Endothelial cell of umbilical vein (primary cell): Measurements from ENCODE around the gene DENND1A. TPM values are rescaled to one million over a fixed set of nuclear protein-coding genes. Genes with fewer than 3 reads are reported as not detected.

Experiments
- BruUV-seq: library from RNA; stranded (reverse); fragments of 400-500 nt; replicated peaks from 2 replicates; lab custom pipeline; 2021; lab: Mats Ljungman, UMichigan
- CTCF ChIA-PET: fragments of 300-600, 350-600 bp; sonication (Branson Sonifier 250); formaldehyde crosslinking; loops from one replicate; lab custom pipeline; 2021; ENCODE audit warnings: antibody characterized with exemption, inconsistent platforms; lab: Charles Lee
- POLR2A ChIA-PET: fragments of 300-600, 350-600 bp; sonication (Branson Sonifier 250); formaldehyde crosslinking; loops from one replicate; lab custom pipeline; 2021; ENCODE audit warnings: antibody characterized with exemption, inconsistent platforms; lab: Charles Lee
- DNase-seq: peaks from one replicate; pipeline ENCODE4 v3.0.0-alpha.2; 2011; ENCODE audit warnings: low read depth, low spot score
- FAIRE-seq: peaks from 2 replicates; lab custom pipeline; 2011; peaks lifted over from hg19 to GRCh38; lab: Jason Lieb, UNC
- H2AFZ ChIP-seq: 2 replicates; pipeline ENCODE4 v1.6.0; 2012; ENCODE audit warnings: low read depth, low read length, control low read depth, inconsistent platforms
- H3K27ac ChIP-seq: 2 replicates; pipeline ENCODE4 v1.5.1; 2011; ENCODE audit warnings: low read depth, mild to moderate bottlenecking, control low read depth, low read length, moderate library complexity; ENCODE audit not compliant: insufficient read depth
- H3K27me3 ChIP-seq, 2 experiments: 2 replicates each; pipeline versions ENCODE4 v1.6.0 to v1.6.1; 2011; ENCODE audit warnings: low read length in 2 of 2, mixed read lengths in 1 of 2; ENCODE audit not compliant: control insufficient read depth in 2 of 2, insufficient read depth in 2 of 2
- H3K36me3 ChIP-seq, 2 experiments: 2 replicates in 1 of 2; 3 replicates in 1 of 2; pipeline ENCODE4 v1.5.1; 2011; ENCODE audit warnings: low read length in 2 of 2, mild to moderate bottlenecking in 1 of 2, moderate library complexity in 1 of 2; ENCODE audit not compliant: control insufficient read depth in 2 of 2, insufficient read depth in 2 of 2; ENCODE audit errors: extremely low read depth in 1 of 2
- H3K4me1 ChIP-seq: 3 replicates; pipeline ENCODE4 v1.5.1; 2011; ENCODE audit warnings: mild to moderate bottlenecking, low read length; ENCODE audit not compliant: control insufficient read depth, insufficient read depth; ENCODE audit errors: extremely low read depth
- H3K4me2 ChIP-seq: 2 replicates; pipeline ENCODE4 v1.6.1; 2011; ENCODE audit warnings: low read length, control low read depth, mixed read lengths; ENCODE audit not compliant: insufficient read depth
- H3K4me3 ChIP-seq, 3 experiments: fragments of 200-600 bp in 1 of 3; sonication (generic), shearing (Covaris generic) in 1 of 3; replicated peaks in 1 of 3; 2 replicates each; pipeline ENCODE4 v1.5.1; 2011 to 2016; ENCODE audit warnings: control low read depth in 3 of 3, low read length in 3 of 3, mild to moderate bottlenecking in 2 of 3, inconsistent platforms in 1 of 3, low read depth in 1 of 3, moderate library complexity in 1 of 3; ENCODE audit not compliant: insufficient read depth in 1 of 3
- H3K79me2 ChIP-seq: 2 replicates; pipeline ENCODE4 v1.6.0; 2012; ENCODE audit warnings: low read length, inconsistent platforms; ENCODE audit not compliant: control insufficient read depth, insufficient read depth
- H3K9ac ChIP-seq: replicated peaks from 2 replicates; pipeline ENCODE3; 2011; ENCODE audit warnings: low read length, control low read depth; ENCODE audit not compliant: insufficient read depth; ENCODE audit errors: extremely low read depth
- H3K9me1 ChIP-seq: replicated peaks from 3 replicates; pipeline ENCODE4 v1.6.0; 2011; ENCODE audit warnings: mild to moderate bottlenecking, low read length; ENCODE audit not compliant: control insufficient read depth, insufficient read depth; ENCODE audit errors: extremely low read depth
- H3K9me3 ChIP-seq: replicated peaks from 2 replicates; pipeline ENCODE4 v1.5.1; 2012; ENCODE audit warnings: low read length, inconsistent platforms; ENCODE audit not compliant: control insufficient read depth, insufficient read depth
- H4K20me1 ChIP-seq: replicated peaks from 2 replicates; pipeline ENCODE3; 2011; ENCODE audit warnings: mild to moderate bottlenecking, low read length; ENCODE audit not compliant: control insufficient read depth, insufficient read depth; ENCODE audit errors: extremely low read depth
- EZH2 ChIP-seq: IDR thresholded peaks from 2 replicates; pipeline ENCODE4 v1.6.1; 2012; ENCODE audit warnings: borderline replicate concordance, low read depth, mild to moderate bottlenecking, moderate library complexity, low read length, inconsistent platforms; ENCODE audit not compliant: severe bottlenecking
- FOS ChIP-seq: IDR thresholded peaks from 2 replicates; pipeline ENCODE4 v1.6.1; 2011; ENCODE audit warnings: mild to moderate bottlenecking, low read length, moderate library complexity, borderline replicate concordance; ENCODE audit not compliant: insufficient read depth
- GATA2 ChIP-seq: IDR thresholded peaks from 2 replicates; pipeline ENCODE4 v1.7.0; 2011; ENCODE audit warnings: low read depth, mild to moderate bottlenecking, moderate library complexity, mixed read lengths, low read length; ENCODE audit not compliant: insufficient read length, insufficient read depth
- JUN ChIP-seq: IDR thresholded peaks from 2 replicates; pipeline ENCODE4 v1.6.1; 2011; ENCODE audit warnings: borderline replicate concordance, low read depth; ENCODE audit not compliant: insufficient read length, insufficient read depth
- MYC ChIP-seq: IDR thresholded peaks from one replicate; pipeline ENCODE4 v1.6.1; 2011; ENCODE audit warnings: mild to moderate bottlenecking, low read depth, low read length
- POLR2A ChIP-seq: IDR thresholded peaks from 2 replicates; pipeline ENCODE4 v1.6.1; 2012; ENCODE audit warnings: low read depth, mild to moderate bottlenecking, control low read depth, low read length
- POLR2AphosphoS5 ChIP-seq: IDR thresholded peaks from 2 replicates; pipeline ENCODE4 v1.6.1; 2012; ENCODE audit warnings: low read depth, mild to moderate bottlenecking, control low read depth, low read length, moderate library complexity; ENCODE audit not compliant: insufficient read depth
- dilution Hi-C: fragments of 300-500 bp; cut with MboI; formaldehyde crosslinking; loops from one replicate; pipeline ENCODE4 v1.15.0; 2019; ENCODE audit warnings: low sequenced_read_pairs; ENCODE audit not compliant: extremely low pct_ligation_motif_present
- intact Hi-C: fragments of 100-400 bp; cut with micrococcal nuclease; formaldehyde crosslinking; loops from one replicate; pipeline ENCODE4 v1.10.0; 2022
- polyA plus RNA-seq, 4 experiments: library from polyadenylated mRNA; depleted of rRNA in 3 of 4; stranded (reverse) in 3 of 4; unstranded in 1 of 4; fragments of >200 nt; gene quantifications; 2 replicates each; pipeline versions ENCODE4 v1.2.1 to v1.2.3, GENCODE V29; 2011 to 2012; ENCODE audit warnings: missing spikeins in 1 of 4
- total RNA-seq: library from RNA; stranded (reverse); gene quantifications from 2 replicates; pipeline ENCODE4 v1.2.3, GENCODE V29; 2021
- TF ChIP-seq, protein P1 (sequence below), 2 donors: IDR thresholded peaks; 1 replicate in 1 of 2; 2 replicates in 1 of 2; pipeline ENCODE4 v1.5.1; 2011; ENCODE audit warnings: low read length in 2 of 2, mild to moderate bottlenecking in 2 of 2, moderate library complexity in 2 of 2, control low read depth in 1 of 2, inconsistent platforms in 1 of 2, low read depth in 1 of 2; ENCODE audit not compliant: insufficient read depth in 1 of 2; ENCODE audit errors: extremely low read depth in 1 of 2
- TF ChIP-seq, protein P2 (sequence below): IDR thresholded peaks from 2 replicates; pipeline ENCODE4 v1.6.1; 2011; ENCODE audit not compliant: insufficient read depth, insufficient read length

Gene DENND1A
- total and polyA plus RNA-seq, 2 donors (not counting 3 experiments of a cell fraction or from before 2014, with no cell fraction given): 18.5 to 24.5 TPM

DNA sequence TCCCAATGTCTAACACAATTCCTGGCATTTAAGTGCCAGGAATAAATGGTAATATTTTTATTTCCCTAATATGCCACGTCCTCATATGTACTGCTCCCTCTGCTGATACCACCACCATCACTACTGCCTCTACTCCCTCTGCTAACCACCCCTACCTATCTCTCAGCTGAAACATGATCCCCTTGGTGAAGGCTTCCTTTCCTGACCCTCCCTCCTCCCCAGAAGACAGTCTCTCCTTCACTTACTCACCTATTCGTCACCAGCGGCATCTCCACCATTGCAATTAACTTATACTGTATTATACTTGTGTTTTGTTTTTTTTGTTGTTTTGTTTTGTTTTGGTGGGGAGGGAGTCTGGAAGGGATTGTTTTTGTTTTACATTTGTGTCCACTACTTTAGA is 4.8 kb downstream of the DENND1A start:
- H4K20me1 ChIP-seq: peaks cover 3% of the 10 kb centered on the region
- peaks cover 2% of the 10 kb centered on the region for H3K9me1 ChIP-seq
- H3K27me3 ChIP-seq: no peaks in the 10 kb centered on the region
- H3K9ac ChIP-seq: no peak overlapping the region
- no TSS peak for BruUV-seq
- no peaks in the 10 kb centered on the region for H3K36me3 ChIP-seq
- TF ChIP-seq EZH2: no peak
- no peak for TF ChIP-seq GATA2
- TF ChIP-seq POLR2AphosphoS5: no peak
- TF ChIP-seq, protein P1, sequence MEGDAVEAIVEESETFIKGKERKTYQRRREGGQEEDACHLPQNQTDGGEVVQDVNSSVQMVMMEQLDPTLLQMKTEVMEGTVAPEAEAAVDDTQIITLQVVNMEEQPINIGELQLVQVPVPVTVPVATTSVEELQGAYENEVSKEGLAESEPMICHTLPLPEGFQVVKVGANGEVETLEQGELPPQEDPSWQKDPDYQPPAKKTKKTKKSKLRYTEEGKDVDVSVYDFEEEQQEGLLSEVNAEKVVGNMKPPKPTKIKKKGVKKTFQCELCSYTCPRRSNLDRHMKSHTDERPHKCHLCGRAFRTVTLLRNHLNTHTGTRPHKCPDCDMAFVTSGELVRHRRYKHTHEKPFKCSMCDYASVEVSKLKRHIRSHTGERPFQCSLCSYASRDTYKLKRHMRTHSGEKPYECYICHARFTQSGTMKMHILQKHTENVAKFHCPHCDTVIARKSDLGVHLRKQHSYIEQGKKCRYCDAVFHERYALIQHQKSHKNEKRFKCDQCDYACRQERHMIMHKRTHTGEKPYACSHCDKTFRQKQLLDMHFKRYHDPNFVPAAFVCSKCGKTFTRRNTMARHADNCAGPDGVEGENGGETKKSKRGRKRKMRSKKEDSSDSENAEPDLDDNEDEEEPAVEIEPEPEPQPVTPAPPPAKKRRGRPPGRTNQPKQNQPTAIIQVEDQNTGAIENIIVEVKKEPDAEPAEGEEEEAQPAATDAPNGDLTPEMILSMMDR (IDR thresholded peaks at IDR 0.05; ENCODE audit: extremely low read depth in 1 of 2, insufficient read depth in 1 of 2, low read depth in 1 of 2, low read length in 2 of 2): no peak
- TF ChIP-seq JUN: no peak
- no peak for TF ChIP-seq MYC
- TF ChIP-seq, protein P2, sequence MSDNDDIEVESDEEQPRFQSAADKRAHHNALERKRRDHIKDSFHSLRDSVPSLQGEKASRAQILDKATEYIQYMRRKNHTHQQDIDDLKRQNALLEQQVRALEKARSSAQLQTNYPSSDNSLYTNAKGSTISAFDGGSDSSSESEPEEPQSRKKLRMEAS: no peak
- TF ChIP-seq POLR2A: no peak
- no peak for TF ChIP-seq FOS
- ChIA-PET CTCF (no interaction called here), POLR2A (no interaction called here)
- H3K4me3 ChIP-seq: no peak overlapping the region
- no peak overlapping the region for H3K4me2 ChIP-seq
- FAIRE-seq: no peak
- H3K27ac ChIP-seq: no peak overlapping the region
- peaks cover 22% of the 10 kb centered on the region for H3K4me1 ChIP-seq
- DNase-seq: no peak
- intact Hi-C loops (loop anchor here (10.0 kb wide), 1 partner anchor 380 kb away; no protein-coding TSS in a partner anchor), dilution Hi-C loops (no loop called here)
- H2AFZ ChIP-seq: no peak overlapping the region
- H3K9me3 ChIP-seq: no peaks in the 10 kb centered on the region
- peaks cover 20% of the 10 kb centered on the region for H3K79me2 ChIP-seq
